Smooth muscle cell (in vitro differentiated cells): ENCODE data around the gene CACNA2D3. TPM values are rescaled to one million over a fixed set of nuclear protein-coding genes. Genes with fewer than 3 reads are reported as not detected.

Experiments
- DNase-seq: peaks from one replicate; lab custom pipeline; 2025; ENCODE audit not compliant: unreplicated experiment; lab: John Stamatoyannopoulos, UW
- H2AFZ ChIP-seq: fragments of 200-600 bp; sonication (generic); 2 replicates; pipeline ENCODE4 v1.6.0; 2016; ENCODE audit warnings: antibody characterized with exemption, low read depth, mild to moderate bottlenecking
- H3F3A ChIP-seq: fragments of 200-600 bp; sonication (generic); 2 replicates; pipeline ENCODE4 v1.6.0; 2017; ENCODE audit warnings: antibody characterized with exemption, low read depth
- H3K27ac ChIP-seq: fragments of 200-600 bp; sonication (generic); 2 replicates; pipeline ENCODE4 v1.5.1; 2016; ENCODE audit warnings: low read depth, mild to moderate bottlenecking
- H3K27me3 ChIP-seq: fragments of 200-600 bp; sonication (generic); 2 replicates; pipeline ENCODE4 v1.6.1; 2016; ENCODE audit warnings: low read depth, mild to moderate bottlenecking
- H3K36me3 ChIP-seq: fragments of 200-600 bp; sonication (generic); 2 replicates; pipeline ENCODE4 v1.5.1; 2016; ENCODE audit warnings: low read depth
- H3K4me1 ChIP-seq: fragments of 200-600 bp; sonication (generic); 2 replicates; pipeline ENCODE4 v1.5.1; 2016; ENCODE audit warnings: low read depth
- H3K4me2 ChIP-seq: fragments of 200-600 bp; sonication (generic); 2 replicates; pipeline ENCODE4 v1.6.0; 2016; ENCODE audit warnings: mild to moderate bottlenecking
- H3K4me3 ChIP-seq: fragments of 200-600 bp; sonication (generic); 2 replicates; pipeline ENCODE4 v1.5.1; 2016; ENCODE audit warnings: mild to moderate bottlenecking
- H3K79me2 ChIP-seq: fragments of 200-600 bp; sonication (generic); 2 replicates; pipeline ENCODE4 v1.6.0; 2016; ENCODE audit warnings: low read depth, mild to moderate bottlenecking
- H3K9ac ChIP-seq: fragments of 200-600 bp; sonication (generic); 2 replicates; pipeline ENCODE4 v1.6.0; 2016; ENCODE audit warnings: low read depth
- H3K9me3 ChIP-seq: fragments of 200-600 bp; sonication (generic); replicated peaks from 2 replicates; pipeline ENCODE4 v1.5.1; 2016; ENCODE audit warnings: low read depth
- H4K20me1 ChIP-seq: fragments of 200-600 bp; sonication (generic); 2 replicates; pipeline ENCODE4 v1.6.0; 2016; ENCODE audit warnings: low read depth
- CTCF ChIP-seq: fragments of 200-600 bp; sonication (generic); IDR thresholded peaks from 2 replicates; pipeline ENCODE4 v1.5.1; 2017; ENCODE audit warnings: borderline replicate concordance, mild to moderate bottlenecking, antibody characterized with exemption; ENCODE audit not compliant: insufficient read depth, poor library complexity, severe bottlenecking
- WGBS: methylation state at CpG from one replicate; pipeline ENCODE4 v1.1.7; 2016; ENCODE audit warnings: low lambda C conversion rate; 5-methylcytosine and 5-hydroxymethylcytosine counted together
- polyA plus RNA-seq: library from polyadenylated mRNA; unstranded; fragments of >200 nt; fragmentation: Nextera tagmentation; extraction: Ambion mirVana; gene quantifications from 2 replicates; pipeline ENCODE4 v1.2.1, GENCODE V29; 2016
- total RNA-seq: library from RNA; depleted of rRNA; stranded (reverse); fragments of >200 nt; gene quantifications from 2 replicates; pipeline ENCODE4 v1.2.3, GENCODE V29; 2014

Gene CACNA2D3
- total and polyA plus RNA-seq, 2 experiments from 2014 or later = 0.15 to 0.90 TPM

- DNase-seq = no peak
- TF ChIP-seq CTCF = no peak
- WGBS = 95% methylated on average over 1 of the region's 1 CpG
- Histone ChIP-seq H3F3A (no peaks in the 10 kb centered on the region), H3K4me1 (no peaks in the 10 kb centered on the region), H3K79me2 (no peaks in the 10 kb centered on the region), H3K9me3 (no peaks in the 10 kb centered on the region), H3K36me3 (no peaks in the 10 kb centered on the region), H4K20me1 (no peaks in the 10 kb centered on the region), H3K4me3 (no peak overlapping the region), H2AFZ (no peak overlapping the region), H3K9ac (no peak overlapping the region), H3K27me3 (no peaks in the 10 kb centered on the region), H3K27ac (no peak overlapping the region), H3K4me2 (no peak overlapping the region)
These were observed 733.9 kb downstream of the CACNA2D3 start for GRCh38 chr3:54856271-54856670.

- H3K27ac ChIP-seq = no peak overlapping the region
- no peaks in the 10 kb centered on the region for H3F3A ChIP-seq
- no peak overlapping the region for H2AFZ ChIP-seq
- no peak overlapping the region for H3K4me3 ChIP-seq
- H3K36me3 ChIP-seq = no peaks in the 10 kb centered on the region
- H3K79me2 ChIP-seq = no peaks in the 10 kb centered on the region
- H3K27me3 ChIP-seq = no peaks in the 10 kb centered on the region
- no peak overlapping the region for H3K9ac ChIP-seq
- no peak overlapping the region for H3K4me2 ChIP-seq
- H3K9me3 ChIP-seq = no peaks in the 10 kb centered on the region
- no peaks in the 10 kb centered on the region for H4K20me1 ChIP-seq
- no peak for TF ChIP-seq CTCF
- no peak for DNase-seq
- H3K4me1 ChIP-seq = no peaks in the 10 kb centered on the region
- WGBS = 91% methylated on average over 3 of the region's 3 CpGs
These were observed 735.0 kb downstream of the CACNA2D3 start for GRCh38 chr3:54857343-54857742.

- 50% methylated on average over 4 of the region's 4 CpGs for WGBS
- H3K9ac ChIP-seq = no peak overlapping the region
- H4K20me1 ChIP-seq = no peaks in the 10 kb centered on the region
These were observed 735.9 kb downstream of the CACNA2D3 start for GRCh38 chr3:54858093-54858785.

More at GRCh38 chr3:54858093-54858785, 735.9 kb downstream of the CACNA2D3 start:
- DNase-seq = no peak
- H3K27me3 ChIP-seq = no peaks in the 10 kb centered on the region
- H3K27ac ChIP-seq = no peak overlapping the region
- no peak overlapping the region for H3K4me2 ChIP-seq
- no peaks in the 10 kb centered on the region for H3K36me3 ChIP-seq
- H3K79me2 ChIP-seq = no peaks in the 10 kb centered on the region
- H3F3A ChIP-seq = no peaks in the 10 kb centered on the region
- H3K4me3 ChIP-seq = no peak overlapping the region
- peaks cover 3% of the 10 kb centered on the region for H3K4me1 ChIP-seq
- no peak for TF ChIP-seq CTCF
- no peak overlapping the region for H2AFZ ChIP-seq
- no peaks in the 10 kb centered on the region for H3K9me3 ChIP-seq
